Activated CD4-positive, alpha-beta T cell treated with anti-CD3 and anti-CD28 coated beads, Interleukin-2, amount 10 ng/mL, durations not matched to agents 7 days and 5 days (primary cell): ENCODE data around the gene VWA5A. TPM values are rescaled to one million over a fixed set of nuclear protein-coding genes. Genes with fewer than 3 reads are reported as not detected.
"Not testable (repeated sequence)": the region's sequence is repeated elsewhere in the genome, so short reads cannot be mapped to it uniquely, and the experiment has no call there.

ENCODE experiments used
- CTCF ChIA-PET: fragments of 350-600 bp; sonication (Branson Sonifier 250); formaldehyde crosslinking; loops from one replicate; lab custom pipeline; 2021; ENCODE audit warnings: antibody characterized with exemption; lab: Charles Lee
- POLR2A ChIA-PET: fragments of 350-600 bp; sonication (Branson Sonifier 250); formaldehyde crosslinking; loops from one replicate; lab custom pipeline; 2021; ENCODE audit warnings: antibody characterized with exemption; lab: Charles Lee
- DNase-seq: peaks from one replicate; pipeline ENCODE4 v3.0.0-alpha.2; 2020
- H3K27ac Mint-ChIP-seq: one replicate; pipeline ENCODE4 v1.8.0; 2021; ENCODE audit warnings: mild to moderate bottlenecking, moderate library complexity, mixed read lengths
- H3K27me3 Mint-ChIP-seq: one replicate; pipeline ENCODE4 v1.8.0; 2021; ENCODE audit warnings: mixed read lengths
- H3K36me3 Mint-ChIP-seq: one replicate; pipeline ENCODE4 v1.8.0; 2021; ENCODE audit warnings: low read depth, mixed read lengths
- H3K4me1 Mint-ChIP-seq: one replicate; pipeline ENCODE4 v1.8.0; 2021; ENCODE audit warnings: mixed read lengths
- H3K4me3 Mint-ChIP-seq: one replicate; pipeline ENCODE4 v1.8.0; 2021; ENCODE audit warnings: mild to moderate bottlenecking, moderate library complexity, mixed read lengths
- H3K9me3 Mint-ChIP-seq: one replicate; pipeline ENCODE4 v1.8.0; 2021; ENCODE audit warnings: mixed read lengths
- total RNA-seq, 2 experiments: library from RNA; stranded (reverse); gene quantifications; one replicate each; pipeline ENCODE4 v1.2.3, GENCODE V29; 2021

The VWA5A gene
- total RNA-seq, 2 experiments from 2014 or later: 6.7 to 6.8 TPM

DNA sequence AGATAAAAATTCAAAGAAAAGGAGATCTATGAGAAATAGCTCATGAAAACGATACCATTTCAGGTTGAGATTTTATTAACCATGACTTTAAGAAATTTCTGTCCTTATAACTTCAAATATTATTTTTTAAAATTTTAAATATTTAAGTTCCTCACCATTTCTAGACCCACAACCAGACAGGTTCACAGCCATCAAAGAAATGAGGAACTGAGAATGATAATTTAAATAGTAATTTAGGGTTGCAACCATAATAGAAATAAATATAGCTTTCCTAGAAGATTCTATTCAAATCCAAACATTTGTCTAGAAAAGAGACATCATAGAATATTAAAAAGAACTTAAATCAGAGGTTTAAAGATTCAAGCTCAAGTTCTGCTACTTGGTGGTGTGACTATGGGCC, 5.9 kb upstream of the VWA5A start:
- Mint-ChIP-seq H3K9me3 (no peaks in the 10 kb centered on the region), H3K27ac (no peak overlapping the region), H3K4me1 (peaks cover 3% of the 10 kb centered on the region), H3K4me3 (no peak overlapping the region), H3K27me3 (peaks cover 41% of the 10 kb centered on the region), H3K36me3 (no peaks in the 10 kb centered on the region)
- ChIA-PET POLR2A (no interaction called here), CTCF (no interaction called here)
- no peak for DNase-seq

GRCh38 chr11:124110201-124110600, 5.0 kb upstream of the VWA5A start:
- Mint-ChIP-seq H3K4me3 (no peak overlapping the region), H3K27ac (no peak overlapping the region), H3K27me3 (peaks cover 38% of the 10 kb centered on the region), H3K9me3 (no peaks in the 10 kb centered on the region), H3K36me3 (no peaks in the 10 kb centered on the region), H3K4me1 (peaks cover 10% of the 10 kb centered on the region)
- ChIA-PET POLR2A (no interaction called here), CTCF (no interaction called here)
- no peak for DNase-seq

- Mint-ChIP-seq H3K36me3 (peaks cover 10% of the 10 kb centered on the region), H3K27me3 (peaks cover 15% of the 10 kb centered on the region), H3K4me3 (no peak overlapping the region), H3K27ac (no peak overlapping the region), H3K9me3 (no peaks in the 10 kb centered on the region), H3K4me1 (peaks cover 20% of the 10 kb centered on the region)
- DNase-seq: no peak
- ChIA-PET POLR2A (no interaction called here), CTCF (no interaction called here)
These were observed 1.4 kb upstream of the VWA5A start for GRCh38 chr11:124113890-124114289.

GRCh38 chr11:124115782-124116616, 749 bp downstream of the VWA5A start:
- ChIA-PET POLR2A (no interaction called here), CTCF (no interaction called here)
- peak overlapping the region; percentile 87 for H3K4me3 Mint-ChIP-seq
- H3K9me3 Mint-ChIP-seq: no peaks in the 10 kb centered on the region
- peaks cover 20% of the 10 kb centered on the region for H3K4me1 Mint-ChIP-seq
- H3K27me3 Mint-ChIP-seq: peaks cover 7% of the 10 kb centered on the region
- H3K27ac Mint-ChIP-seq: peak overlapping the region; percentile 92
- H3K36me3 Mint-ChIP-seq: peaks cover 13% of the 10 kb centered on the region
- no peak for DNase-seq

GRCh38 chr11:124119103-124119502, 3.9 kb downstream of the VWA5A start:
- POLR2A ChIA-PET: no interaction called here
- no peaks in the 10 kb centered on the region for H3K27me3 Mint-ChIP-seq
- CTCF ChIA-PET: no interaction called here
- no peak overlapping the region for H3K27ac Mint-ChIP-seq
- no peaks in the 10 kb centered on the region for H3K9me3 Mint-ChIP-seq
- no peak for DNase-seq
- peaks cover 24% of the 10 kb centered on the region for H3K36me3 Mint-ChIP-seq
- H3K4me1 Mint-ChIP-seq: peaks cover 17% of the 10 kb centered on the region
- no peak overlapping the region for H3K4me3 Mint-ChIP-seq

DNA sequence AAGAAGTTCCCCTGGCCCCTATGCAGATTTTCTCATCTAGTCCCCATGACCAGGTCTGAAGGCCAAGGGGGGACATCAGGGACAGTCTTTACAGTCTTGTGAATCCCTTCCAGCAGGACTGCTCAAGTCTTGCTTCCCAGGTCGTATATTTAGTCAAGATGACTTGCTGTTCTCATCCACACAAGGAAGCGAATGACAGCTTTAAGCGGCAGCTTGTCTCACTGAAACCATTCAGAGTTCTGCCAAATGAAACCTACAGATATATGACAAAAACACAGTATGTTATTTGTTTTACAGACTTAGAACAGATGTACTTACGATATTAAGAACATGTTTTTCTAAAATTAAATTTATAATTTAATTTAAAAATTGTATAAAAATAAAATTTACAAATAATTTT, 5.6 kb downstream of the VWA5A start:
- DNase-seq: no peak
- ChIA-PET CTCF (interaction anchor here (0.7 to 1.6 kb wide), 3 partner anchors 9 to 37 kb away, joined by 3 to 5 read pairs (median 4); no protein-coding TSS in a partner anchor), POLR2A (no interaction called here)
- H3K27me3 Mint-ChIP-seq: no peaks in the 10 kb centered on the region
- H3K27ac Mint-ChIP-seq: no peak overlapping the region
- no peaks in the 10 kb centered on the region for H3K9me3 Mint-ChIP-seq
- no peak overlapping the region for H3K4me3 Mint-ChIP-seq
- H3K4me1 Mint-ChIP-seq: peaks cover 6% of the 10 kb centered on the region
- peaks cover 29% of the 10 kb centered on the region for H3K36me3 Mint-ChIP-seq

- Mint-ChIP-seq H3K4me1 (no peaks in the 10 kb centered on the region), H3K9me3 (no peaks in the 10 kb centered on the region)
These were observed 6.9 kb downstream of the VWA5A start for GRCh38 chr11:124122123-124122522.

GRCh38 chr11:124123622-124124021, 8.4 kb downstream of the VWA5A start:
- Mint-ChIP-seq H3K4me1 (no peaks in the 10 kb centered on the region), H3K4me3 (no peak overlapping the region), H3K27me3 (no peaks in the 10 kb centered on the region), H3K9me3 (peaks cover 2% of the 10 kb centered on the region), H3K36me3 (peaks cover 22% of the 10 kb centered on the region), H3K27ac (no peak overlapping the region)
- no peak for DNase-seq
- ChIA-PET POLR2A (no interaction called here), CTCF (interaction anchor here (0.6 to 0.9 kb wide), 2 partner anchors 39 to 1002 kb away, joined by 3 to 4 read pairs; no protein-coding TSS in a partner anchor)

More at GRCh38 chr11:124122123-124122522, 6.9 kb downstream of the VWA5A start:
- H3K36me3 Mint-ChIP-seq: peaks cover 29% of the 10 kb centered on the region
- H3K27ac Mint-ChIP-seq: no peak overlapping the region
- no peak overlapping the region for H3K4me3 Mint-ChIP-seq
- H3K27me3 Mint-ChIP-seq: no peaks in the 10 kb centered on the region
- CTCF ChIA-PET: interaction anchor here (1.3 to 1.6 kb wide), 2 partner anchors 8 to 38 kb away, joined by 4 to 5 read pairs; no protein-coding TSS in a partner anchor
- DNase-seq: no peak
- POLR2A ChIA-PET: no interaction called here

DNA sequence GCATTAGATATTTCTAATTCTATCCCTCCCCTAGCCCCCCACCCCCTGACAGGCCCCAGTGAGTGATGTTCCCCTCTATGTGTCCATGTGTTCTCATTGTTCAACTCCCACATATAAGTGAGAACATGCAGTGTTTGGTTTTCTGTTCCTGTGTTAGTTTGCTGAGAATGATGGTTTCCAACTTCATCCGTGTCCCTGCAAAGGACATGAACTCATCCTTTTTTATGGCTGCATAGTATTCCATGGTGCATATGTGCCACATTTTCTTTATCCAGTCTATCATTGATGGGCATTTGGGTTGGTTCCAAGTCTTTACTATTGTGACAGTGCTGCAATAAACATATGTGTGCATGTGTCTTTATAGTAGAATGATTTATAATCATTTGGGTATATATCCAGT, 11.9 kb downstream of the VWA5A start:
- H3K36me3 Mint-ChIP-seq: peaks cover 16% of the 10 kb centered on the region
- DNase-seq, CTCF ChIA-PET, H3K4me1 Mint-ChIP-seq, H3K4me3 Mint-ChIP-seq, H3K9me3 Mint-ChIP-seq, H3K27ac Mint-ChIP-seq, H3K27me3 Mint-ChIP-seq, POLR2A ChIA-PET: not testable (repeated sequence)

DNA sequence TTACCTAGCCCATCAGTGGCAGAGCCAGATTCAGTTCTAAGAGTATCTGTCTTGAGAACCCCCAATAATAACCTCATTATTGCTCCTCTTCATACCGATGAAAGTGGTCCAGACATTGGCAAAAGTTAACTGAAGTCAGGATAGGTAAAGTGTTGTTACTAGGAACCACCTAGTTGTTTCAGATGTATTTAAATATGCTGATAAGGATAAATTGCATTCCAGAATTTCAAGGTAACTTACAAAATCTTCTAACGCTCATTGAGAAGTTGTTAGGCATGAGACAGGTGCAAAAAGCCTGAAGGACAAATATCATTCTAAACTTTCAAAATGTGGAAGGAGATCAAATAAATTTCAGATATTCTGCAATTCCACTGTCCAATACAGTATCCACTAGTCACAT, 27.8 kb downstream of the VWA5A start:
- H3K4me1 Mint-ChIP-seq: no peaks in the 10 kb centered on the region
- ChIA-PET POLR2A (no interaction called here), CTCF (no interaction called here)
- no peaks in the 10 kb centered on the region for H3K9me3 Mint-ChIP-seq
- no peak for DNase-seq
- no peak overlapping the region for H3K4me3 Mint-ChIP-seq
- H3K36me3 Mint-ChIP-seq: no peaks in the 10 kb centered on the region
- no peak overlapping the region for H3K27ac Mint-ChIP-seq
- no peaks in the 10 kb centered on the region for H3K27me3 Mint-ChIP-seq

DNA sequence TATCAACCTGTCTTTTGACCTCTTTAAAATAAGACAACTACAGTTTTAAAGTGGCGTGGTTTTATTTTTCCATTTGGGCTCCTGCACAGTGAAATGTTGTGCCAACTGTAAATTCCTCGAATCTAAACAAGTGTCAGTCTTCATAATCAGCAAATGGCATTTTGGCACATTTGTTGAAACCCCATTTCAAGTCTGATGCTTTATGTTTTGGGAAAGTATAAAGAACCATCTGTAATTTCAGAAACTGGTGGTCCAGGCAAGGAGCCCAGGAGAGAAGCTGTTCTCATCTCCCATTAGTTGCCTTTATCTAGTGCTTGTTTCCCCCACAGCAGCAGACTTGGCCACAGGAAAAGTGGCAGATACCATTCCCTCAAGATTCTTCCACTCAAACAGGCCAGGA, 32.7 kb downstream of the VWA5A start:
- H3K9me3 Mint-ChIP-seq: no peaks in the 10 kb centered on the region
- DNase-seq: no peak
- CTCF ChIA-PET: no interaction called here
- no peaks in the 10 kb centered on the region for H3K36me3 Mint-ChIP-seq
- no peak overlapping the region for H3K4me3 Mint-ChIP-seq
- POLR2A ChIA-PET: no interaction called here
- H3K27ac Mint-ChIP-seq: no peak overlapping the region
- H3K27me3 Mint-ChIP-seq: peaks cover 1% of the 10 kb centered on the region
- H3K4me1 Mint-ChIP-seq: no peaks in the 10 kb centered on the region

- Mint-ChIP-seq H3K4me1 (no peaks in the 10 kb centered on the region), H3K27ac (no peak overlapping the region), H3K4me3 (no peak overlapping the region), H3K36me3 (no peaks in the 10 kb centered on the region), H3K27me3 (peaks cover 1% of the 10 kb centered on the region), H3K9me3 (no peaks in the 10 kb centered on the region)
- ChIA-PET CTCF (no interaction called here), POLR2A (no interaction called here)
- no peak for DNase-seq
These were observed 35.4 kb downstream of the VWA5A start for GRCh38 chr11:124150684-124151083.

DNA sequence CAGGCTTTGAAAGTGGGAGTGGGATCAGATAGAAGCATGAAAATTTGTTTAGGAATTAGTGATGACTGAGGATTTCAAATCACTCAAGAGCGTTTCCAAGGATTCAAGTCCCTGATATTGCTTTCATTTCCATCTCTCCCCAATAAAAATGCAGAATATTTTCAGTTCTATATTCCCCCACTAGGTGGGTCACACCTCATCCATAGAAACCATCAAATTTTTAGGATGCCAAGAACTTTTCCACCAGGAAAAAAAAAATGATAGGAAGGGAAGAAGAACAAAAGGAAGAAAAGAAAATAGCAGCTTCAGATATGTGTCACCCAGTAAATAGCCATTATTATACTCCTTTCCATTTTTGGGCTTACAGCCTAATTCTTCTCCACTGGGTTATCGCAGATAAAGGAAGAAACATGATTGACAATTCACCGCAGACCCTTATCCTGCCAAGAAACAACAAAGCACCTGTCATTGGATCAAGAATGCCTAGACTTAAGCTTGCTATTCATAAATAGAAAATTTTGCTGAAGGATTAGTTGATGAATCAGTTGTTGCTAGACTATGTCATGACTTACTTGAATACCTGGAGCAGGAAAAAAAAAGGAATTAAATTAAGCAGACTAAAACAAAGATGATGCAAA, 37.6 kb downstream of the VWA5A start:
- H3K4me1 Mint-ChIP-seq: no peaks in the 10 kb centered on the region
- ChIA-PET POLR2A (no interaction called here), CTCF (no interaction called here)
- no peak for DNase-seq
- H3K27me3 Mint-ChIP-seq: peaks cover 1% of the 10 kb centered on the region
- no peaks in the 10 kb centered on the region for H3K9me3 Mint-ChIP-seq
- H3K4me3 Mint-ChIP-seq: no peak overlapping the region
- no peaks in the 10 kb centered on the region for H3K36me3 Mint-ChIP-seq
- no peak overlapping the region for H3K27ac Mint-ChIP-seq
